GM19397 (cell line): ENCODE results near the gene RRM2.

Experiments
- ATAC-seq: cut with Tn5 transposase; IDR thresholded peaks from one replicate; pipeline ENCODE4 v1.9.1; 2021; ENCODE audit warnings: mild to moderate bottlenecking, moderate library complexity; ENCODE audit not compliant: unreplicated experiment

RRM2 gene

GRCh38 chr2:10169053-10169578 is 46.6 kb downstream of the RRM2 start:
- no peak for ATAC-seq

GRCh38 chr2:10169581-10169980 is 47.0 kb downstream of the RRM2 start:
- ATAC-seq, result no peak

- no peak for ATAC-seq
Observed at GRCh38 chr2:10170256-10170655, 47.7 kb downstream of the RRM2 start.

GRCh38 chr2:10171006-10171800 is 48.7 kb downstream of the RRM2 start:
- no peak for ATAC-seq

- ATAC-seq, result no peak
Observed at GRCh38 chr2:10172033-10172871, 49.7 kb downstream of the RRM2 start.

- ATAC-seq, result no peak
Observed at GRCh38 chr2:10173258-10174005, 50.9 kb downstream of the RRM2 start.

- no peak for ATAC-seq
Observed at GRCh38 chr2:10174173-10174572, 51.6 kb downstream of the RRM2 start.

GRCh38 chr2:10175441-10175840 is 52.9 kb downstream of the RRM2 start:
- ATAC-seq, result no peak

- ATAC-seq, result no peak
Observed at GRCh38 chr2:10178751-10179150, 56.2 kb downstream of the RRM2 start.

GRCh38 chr2:10179422-10179821 is 56.9 kb downstream of the RRM2 start:
- no peak for ATAC-seq

- no peak for ATAC-seq
Observed at GRCh38 chr2:10180229-10180628, 57.7 kb downstream of the RRM2 start.
